Measurements from ENCODE around the gene SLCO3A1.

SLCO3A1 gene

DNA sequence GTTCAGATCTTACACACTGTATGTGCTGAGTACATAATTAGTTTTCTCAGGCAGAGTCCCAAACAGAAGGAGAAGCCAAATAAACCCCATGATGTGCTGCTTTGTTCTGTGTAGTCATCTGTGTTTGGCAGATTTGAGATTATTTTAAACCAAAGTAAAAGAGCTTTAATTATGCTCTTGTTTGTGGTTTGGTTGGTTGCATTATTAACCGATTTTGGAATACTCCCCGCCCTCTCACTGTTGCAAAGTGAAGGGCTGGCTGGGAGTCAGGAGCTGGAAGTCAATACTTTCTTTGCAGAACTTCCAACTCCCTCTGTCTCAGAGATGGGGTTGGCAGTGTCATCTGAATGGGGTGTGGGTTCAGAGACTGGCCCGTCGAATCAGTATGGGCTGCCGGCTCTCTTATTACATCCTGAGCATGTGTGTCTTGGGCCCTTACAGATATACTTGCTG, 34.4 kb downstream of the SLCO3A1 start:
- Histone ChIP-seq H3K27me3 (ENCODE audit: control insufficient read depth, insufficient read depth, low read length) (no peaks in the 10 kb centered on the region), H3K9ac (ENCODE audit: low read length) (no peak overlapping the region), H3K27ac (ENCODE audit: low read depth, low read length) (no peak overlapping the region), H3K4me3 (ENCODE audit: low read length) (no peak overlapping the region), H3K4me1 (ENCODE audit: control insufficient read depth, insufficient read depth, low read length) (no peaks in the 10 kb centered on the region), H3K36me3 (ENCODE audit: control insufficient read depth, insufficient read depth, low read length) (no peaks in the 10 kb centered on the region)

DNA sequence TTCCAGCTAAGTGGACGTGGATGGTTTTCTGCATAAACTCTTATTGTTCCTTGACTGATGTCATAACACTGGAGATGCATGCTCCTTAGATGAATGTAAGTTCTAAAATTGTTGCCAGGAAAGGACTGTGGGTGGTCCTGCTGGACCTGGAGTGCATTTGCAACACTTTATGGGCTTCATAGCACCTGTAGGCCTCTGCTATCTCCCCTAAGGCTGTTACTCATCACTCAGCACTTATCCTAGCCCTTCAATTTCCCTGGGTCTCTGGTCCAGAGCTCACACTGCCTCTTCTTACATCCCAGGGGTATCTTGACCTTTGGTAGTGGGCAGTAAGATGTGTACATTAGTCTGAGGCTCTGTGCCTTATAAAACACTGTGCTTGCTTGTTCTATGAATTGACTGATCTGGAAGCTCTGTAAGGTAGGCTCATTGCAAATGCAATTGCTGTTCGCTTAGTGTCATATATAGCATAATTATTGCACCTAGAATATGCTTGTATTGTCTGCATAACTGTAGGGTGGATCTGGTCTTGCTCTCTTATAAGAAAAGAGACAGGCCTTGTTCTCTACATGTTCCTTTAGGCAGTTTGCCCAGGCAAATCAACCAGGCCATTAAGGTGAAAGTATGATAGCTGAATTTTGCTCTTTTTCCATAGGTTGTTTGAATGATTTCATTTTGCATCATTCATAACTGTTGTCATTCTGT, 35.8 kb downstream of the SLCO3A1 start:
- Histone ChIP-seq H3K4me3 (ENCODE audit: low read length) (no peak overlapping the region), H3K4me1 (ENCODE audit: control insufficient read depth, insufficient read depth, low read length) (no peaks in the 10 kb centered on the region), H3K36me3 (ENCODE audit: control insufficient read depth, insufficient read depth, low read length) (no peaks in the 10 kb centered on the region), H3K27ac (ENCODE audit: low read depth, low read length) (no peak overlapping the region), H3K27me3 (ENCODE audit: control insufficient read depth, insufficient read depth, low read length) (no peaks in the 10 kb centered on the region), H3K9ac (ENCODE audit: low read length) (no peak overlapping the region)

DNA sequence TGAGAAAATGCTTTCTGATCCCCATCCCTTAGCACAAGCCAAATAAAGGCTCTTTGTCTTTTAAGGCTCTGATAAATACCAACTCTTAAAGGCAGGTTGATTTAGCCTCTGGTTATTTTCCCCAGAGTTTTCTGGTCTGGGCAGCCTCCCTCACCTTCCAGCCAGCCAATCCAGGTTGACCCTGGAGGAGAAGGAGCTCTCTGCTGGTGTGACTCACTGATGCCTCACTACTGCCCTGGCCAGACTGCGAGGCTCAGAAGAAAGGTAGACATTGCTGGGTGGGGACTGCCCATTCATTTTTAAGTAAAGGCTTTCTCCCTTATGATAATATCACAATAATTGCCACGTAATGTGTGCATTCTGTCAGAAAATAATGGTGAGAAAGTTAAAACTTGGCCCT, 37.1 kb downstream of the SLCO3A1 start:
- H3K27me3 ChIP-seq (ENCODE audit: control insufficient read depth, insufficient read depth, low read length) = no peaks in the 10 kb centered on the region
- no peak overlapping the region for H3K27ac ChIP-seq (ENCODE audit: low read depth, low read length)
- no peak overlapping the region for H3K4me3 ChIP-seq (ENCODE audit: low read length)
- H3K36me3 ChIP-seq (ENCODE audit: control insufficient read depth, insufficient read depth, low read length) = no peaks in the 10 kb centered on the region
- H3K4me1 ChIP-seq (ENCODE audit: control insufficient read depth, insufficient read depth, low read length) = no peaks in the 10 kb centered on the region
- H3K9ac ChIP-seq (ENCODE audit: low read length) = no peak overlapping the region

DNA sequence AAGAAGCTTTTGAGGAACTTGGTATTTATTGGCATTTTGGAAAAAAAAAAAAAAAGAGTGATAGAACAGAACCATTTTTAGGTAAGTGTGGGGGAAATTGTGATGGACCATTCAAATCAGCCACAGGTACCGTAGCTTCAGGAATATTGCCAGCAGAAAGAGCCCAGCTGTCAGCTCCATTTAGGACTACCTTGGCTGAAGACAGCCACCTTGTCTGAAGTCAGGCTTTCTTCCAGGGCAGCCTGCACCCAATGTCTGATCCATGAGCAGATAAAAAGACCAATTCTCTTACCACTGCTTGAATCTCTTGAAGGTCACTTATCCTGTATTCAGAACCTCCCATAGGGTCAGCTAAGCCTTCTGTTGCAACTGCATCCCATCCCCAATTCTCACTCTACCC, 37.6 kb downstream of the SLCO3A1 start:
- Histone ChIP-seq H3K4me3 (ENCODE audit: low read length) (no peak overlapping the region), H3K36me3 (ENCODE audit: control insufficient read depth, insufficient read depth, low read length) (no peaks in the 10 kb centered on the region), H3K27ac (ENCODE audit: low read depth, low read length) (no peak overlapping the region), H3K9ac (ENCODE audit: low read length) (no peak overlapping the region), H3K4me1 (ENCODE audit: control insufficient read depth, insufficient read depth, low read length) (no peaks in the 10 kb centered on the region), H3K27me3 (ENCODE audit: control insufficient read depth, insufficient read depth, low read length) (no peaks in the 10 kb centered on the region)

DNA sequence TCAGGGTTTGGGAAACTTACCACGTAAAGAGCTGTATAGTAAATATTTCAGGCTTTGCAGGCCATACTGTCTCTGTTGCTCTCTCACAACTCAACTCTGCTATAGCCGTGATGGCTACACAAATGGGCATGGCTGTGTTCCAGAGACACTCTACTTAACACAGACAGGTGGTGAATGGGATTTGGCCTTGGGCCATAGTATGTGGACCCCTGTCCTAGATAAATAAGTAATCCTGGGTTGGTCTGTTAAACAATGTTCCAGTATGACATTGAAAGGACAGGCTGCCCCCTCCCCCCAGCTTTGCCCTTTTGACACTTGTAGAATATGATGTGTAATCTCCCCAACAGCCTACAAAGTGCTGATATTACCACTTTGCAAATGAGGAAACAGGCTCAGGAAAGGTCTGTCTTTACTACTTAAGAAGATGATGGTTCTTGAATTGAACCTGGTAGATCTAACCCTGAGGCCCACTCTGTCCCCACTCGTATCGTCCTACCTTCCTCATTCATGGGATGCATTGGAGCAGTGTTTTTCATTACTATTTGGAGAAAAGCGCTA, 38.4 kb downstream of the SLCO3A1 start:
- H3K27ac ChIP-seq (ENCODE audit: low read depth, low read length) = no peak overlapping the region
- no peaks in the 10 kb centered on the region for H3K36me3 ChIP-seq (ENCODE audit: control insufficient read depth, insufficient read depth, low read length)
- H3K4me3 ChIP-seq (ENCODE audit: low read length) = no peak overlapping the region
- H3K4me1 ChIP-seq (ENCODE audit: control insufficient read depth, insufficient read depth, low read length) = no peaks in the 10 kb centered on the region
- no peaks in the 10 kb centered on the region for H3K27me3 ChIP-seq (ENCODE audit: control insufficient read depth, insufficient read depth, low read length)
- no peak overlapping the region for H3K9ac ChIP-seq (ENCODE audit: low read length)

DNA sequence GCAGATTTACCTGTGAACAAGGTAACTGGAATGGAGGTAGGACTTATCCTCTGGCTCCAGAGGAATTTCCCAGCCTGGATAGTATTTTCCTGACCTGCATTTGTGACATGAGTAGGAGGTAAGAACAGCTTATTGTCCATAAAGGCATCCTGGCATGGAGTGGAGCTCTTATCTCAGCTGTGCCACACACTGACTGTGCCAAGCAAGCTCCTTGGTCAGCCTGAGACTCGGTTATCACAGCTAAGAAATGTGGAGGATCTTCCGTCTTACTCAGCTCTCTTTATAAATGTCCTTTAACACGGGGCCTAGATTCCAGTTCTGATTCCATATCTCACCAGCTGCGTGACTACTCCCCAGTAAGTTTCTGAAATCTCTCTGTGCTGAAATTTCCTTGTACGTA, 38.9 kb downstream of the SLCO3A1 start:
- H3K27ac ChIP-seq (ENCODE audit: low read depth, low read length) = no peak overlapping the region
- H3K9ac ChIP-seq (ENCODE audit: low read length) = no peak overlapping the region
- H3K36me3 ChIP-seq (ENCODE audit: control insufficient read depth, insufficient read depth, low read length) = no peaks in the 10 kb centered on the region
- no peaks in the 10 kb centered on the region for H3K4me1 ChIP-seq (ENCODE audit: control insufficient read depth, insufficient read depth, low read length)
- no peaks in the 10 kb centered on the region for H3K27me3 ChIP-seq (ENCODE audit: control insufficient read depth, insufficient read depth, low read length)
- no peak overlapping the region for H3K4me3 ChIP-seq (ENCODE audit: low read length)

DNA sequence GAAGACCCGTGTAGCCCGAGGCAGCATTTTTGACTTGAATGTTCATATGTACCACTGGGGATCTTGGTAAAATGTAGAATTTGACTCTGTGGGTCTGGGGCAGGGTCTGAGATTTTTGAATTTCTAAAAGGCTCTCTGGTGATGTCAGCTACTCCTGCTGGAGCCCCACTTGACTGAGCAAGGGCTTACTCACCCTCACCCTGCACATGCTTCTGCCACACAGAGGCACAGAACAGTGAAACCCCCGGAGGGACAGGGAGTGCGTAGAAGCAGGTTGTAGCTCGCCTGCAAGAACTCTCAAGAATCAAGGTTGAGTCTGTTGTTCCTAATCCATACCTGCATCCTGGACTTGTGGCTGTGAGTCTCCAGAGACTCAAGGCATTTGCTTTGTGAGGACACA, 41.1 kb downstream of the SLCO3A1 start:
- no peaks in the 10 kb centered on the region for H3K27me3 ChIP-seq (ENCODE audit: control insufficient read depth, insufficient read depth, low read length)

DNA sequence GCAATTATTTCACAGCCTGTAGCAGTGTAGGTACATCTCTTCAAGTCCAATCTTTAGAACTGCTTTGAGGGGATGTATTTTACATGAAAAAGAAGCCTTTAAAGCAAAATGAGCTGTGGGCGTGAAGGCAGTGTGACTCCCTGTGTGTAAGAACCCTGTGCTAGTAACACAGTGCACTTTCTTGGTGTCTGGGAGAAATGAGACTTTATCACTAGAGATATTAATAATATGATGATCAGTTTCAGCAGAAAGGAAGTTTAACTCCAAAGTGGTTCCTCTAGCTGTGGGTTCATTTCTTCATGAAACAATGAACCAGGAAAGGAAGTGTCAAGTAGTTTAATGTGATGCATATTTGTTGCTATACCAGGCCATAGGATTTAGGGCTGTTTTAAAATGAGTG, 41.5 kb downstream of the SLCO3A1 start:
- no peak overlapping the region for H3K9ac ChIP-seq (ENCODE audit: low read length)
- H3K36me3 ChIP-seq (ENCODE audit: control insufficient read depth, insufficient read depth, low read length) = no peaks in the 10 kb centered on the region
- H3K4me3 ChIP-seq (ENCODE audit: low read length) = no peak overlapping the region
- no peak overlapping the region for H3K27ac ChIP-seq (ENCODE audit: low read depth, low read length)
- no peaks in the 10 kb centered on the region for H3K27me3 ChIP-seq (ENCODE audit: control insufficient read depth, insufficient read depth, low read length)
- H3K4me1 ChIP-seq (ENCODE audit: control insufficient read depth, insufficient read depth, low read length) = no peaks in the 10 kb centered on the region

More for the DNA sequence above, 41.1 kb downstream of the SLCO3A1 start:
- Histone ChIP-seq H3K9ac (ENCODE audit: low read length) (no peak overlapping the region), H3K4me1 (ENCODE audit: control insufficient read depth, insufficient read depth, low read length) (no peaks in the 10 kb centered on the region), H3K36me3 (ENCODE audit: control insufficient read depth, insufficient read depth, low read length) (no peaks in the 10 kb centered on the region), H3K4me3 (ENCODE audit: low read length) (no peak overlapping the region), H3K27ac (ENCODE audit: low read depth, low read length) (no peak overlapping the region)

DNA sequence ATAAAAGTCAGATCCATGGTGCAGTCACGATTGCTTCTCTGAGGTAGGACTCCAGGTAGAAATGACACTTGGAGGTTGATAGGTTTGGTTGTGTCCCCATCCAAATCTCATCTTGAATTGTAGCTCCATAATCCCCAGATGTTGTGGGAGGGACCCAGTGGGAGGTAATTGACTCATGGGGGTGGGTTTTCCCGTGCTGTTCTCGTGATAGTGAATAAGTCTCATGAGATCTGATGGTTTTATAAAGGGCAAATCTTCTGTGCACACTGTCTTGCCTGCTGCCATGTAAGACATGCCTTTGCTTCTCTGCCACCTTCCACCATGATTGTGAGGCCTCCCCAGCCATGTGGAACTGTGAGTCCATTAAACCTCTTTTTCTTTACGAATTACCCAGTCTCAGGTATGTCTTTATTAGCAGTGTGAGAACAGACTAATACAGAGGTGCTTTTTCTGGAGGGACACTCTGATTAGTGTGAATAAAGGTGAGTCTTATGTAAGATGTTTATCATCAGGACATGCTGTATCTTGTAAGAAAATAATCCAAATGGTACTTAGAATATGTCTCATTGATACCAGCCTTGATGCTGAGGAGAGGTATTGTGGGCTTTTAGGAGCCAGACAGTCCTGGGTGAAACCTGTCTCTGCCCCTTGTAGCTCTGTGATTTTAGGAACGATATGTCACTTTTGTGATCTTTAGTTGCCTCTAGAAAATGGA, 43.0 kb downstream of the SLCO3A1 start:
- Histone ChIP-seq H3K27me3 (ENCODE audit: control insufficient read depth, insufficient read depth, low read length) (no peaks in the 10 kb centered on the region), H3K4me1 (ENCODE audit: control insufficient read depth, insufficient read depth, low read length) (no peaks in the 10 kb centered on the region), H3K36me3 (ENCODE audit: control insufficient read depth, insufficient read depth, low read length) (no peaks in the 10 kb centered on the region), H3K4me3 (ENCODE audit: low read length) (no peak overlapping the region), H3K9ac (ENCODE audit: low read length) (no peak overlapping the region), H3K27ac (ENCODE audit: low read depth, low read length) (no peak overlapping the region)

DNA sequence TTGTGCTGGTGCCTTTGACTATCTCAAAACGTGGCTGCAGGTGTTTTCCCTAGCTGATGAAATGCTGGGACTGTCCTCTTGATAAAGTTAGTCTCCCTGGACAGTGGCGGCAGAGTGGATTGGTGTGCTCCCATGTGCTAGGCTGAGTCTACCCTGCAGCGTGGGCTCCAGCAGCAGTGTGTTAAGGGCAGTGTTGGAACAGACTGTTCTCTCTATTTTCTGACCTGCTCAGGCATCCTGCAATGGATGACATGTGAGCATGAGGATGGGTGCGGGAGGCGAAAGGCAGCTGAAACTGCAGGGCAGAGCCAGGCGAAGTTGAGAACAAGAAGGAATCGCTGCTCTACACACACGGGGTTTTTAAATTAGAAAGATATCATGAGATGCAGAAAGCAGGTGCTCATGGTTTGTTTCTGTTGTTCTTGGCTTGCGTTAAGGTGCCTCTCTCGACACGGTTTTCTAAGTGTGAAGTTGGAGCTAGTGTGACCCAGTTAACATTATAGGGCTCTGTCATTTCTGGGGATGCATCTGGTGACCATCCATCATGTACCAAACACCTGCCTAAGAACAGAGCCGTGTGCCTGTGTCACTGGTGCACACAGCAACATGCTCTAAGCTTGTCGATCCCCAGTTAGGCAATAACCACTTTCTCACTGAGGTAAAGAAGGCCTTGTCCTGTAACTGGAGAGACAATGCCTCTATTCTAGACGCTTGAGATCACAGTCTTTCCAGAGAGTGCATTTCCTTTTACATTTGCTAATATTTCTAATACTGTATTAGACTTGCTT, 44.3 kb downstream of the SLCO3A1 start:
- H3K9ac ChIP-seq (ENCODE audit: low read length) = no peak overlapping the region
- no peaks in the 10 kb centered on the region for H3K36me3 ChIP-seq (ENCODE audit: control insufficient read depth, insufficient read depth, low read length)
- H3K4me3 ChIP-seq (ENCODE audit: low read length) = no peak overlapping the region
- H3K4me1 ChIP-seq (ENCODE audit: control insufficient read depth, insufficient read depth, low read length) = no peaks in the 10 kb centered on the region
- no peaks in the 10 kb centered on the region for H3K27me3 ChIP-seq (ENCODE audit: control insufficient read depth, insufficient read depth, low read length)
- H3K27ac ChIP-seq (ENCODE audit: low read depth, low read length) = no peak overlapping the region

DNA sequence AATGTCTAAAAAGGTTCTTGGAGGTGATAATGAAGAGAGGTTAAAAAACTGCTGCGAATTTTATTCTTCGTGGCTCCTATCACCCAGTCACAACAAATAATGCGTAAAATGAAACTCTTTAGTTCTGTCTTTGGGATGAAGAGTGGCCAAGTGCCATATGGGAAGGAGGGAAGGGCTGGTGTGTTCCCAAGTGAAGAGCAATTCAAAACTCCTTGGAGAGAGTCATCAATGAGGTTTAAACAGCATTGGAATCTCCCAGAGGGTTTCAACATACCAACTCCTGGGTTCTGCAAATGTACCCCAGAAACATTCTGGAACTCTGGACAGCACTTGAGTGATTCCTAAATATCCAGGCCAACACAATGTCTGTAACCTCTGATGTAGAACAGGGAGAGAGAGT, 45.3 kb downstream of the SLCO3A1 start:
- no peaks in the 10 kb centered on the region for H3K36me3 ChIP-seq (ENCODE audit: control insufficient read depth, insufficient read depth, low read length)
- no peaks in the 10 kb centered on the region for H3K4me1 ChIP-seq (ENCODE audit: control insufficient read depth, insufficient read depth, low read length)
- no peak overlapping the region for H3K9ac ChIP-seq (ENCODE audit: low read length)
- no peak overlapping the region for H3K4me3 ChIP-seq (ENCODE audit: low read length)
- H3K27me3 ChIP-seq (ENCODE audit: control insufficient read depth, insufficient read depth, low read length) = no peaks in the 10 kb centered on the region
- no peak overlapping the region for H3K27ac ChIP-seq (ENCODE audit: low read depth, low read length)

DNA sequence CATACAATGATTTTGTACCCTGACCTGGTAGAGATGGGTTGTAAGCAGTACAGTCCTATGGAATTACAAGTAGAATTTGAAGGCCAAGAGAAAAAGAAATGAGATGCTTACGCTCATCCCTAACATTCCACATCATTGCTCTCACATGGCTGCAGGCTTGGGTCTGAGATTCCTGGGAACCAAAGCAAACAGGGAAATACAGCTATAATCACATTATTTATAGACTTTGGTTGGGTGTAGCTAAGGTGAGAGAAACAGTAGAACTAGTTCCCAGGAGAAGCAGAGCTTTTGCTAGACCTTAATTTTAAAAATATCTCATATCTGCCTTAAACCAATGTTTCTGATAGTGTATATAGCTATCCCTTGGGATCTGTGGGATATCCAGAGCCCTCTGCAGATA, 51.4 kb downstream of the SLCO3A1 start:
- no peak overlapping the region for H3K9ac ChIP-seq (ENCODE audit: low read length)

More for the DNA sequence above, 51.4 kb downstream of the SLCO3A1 start:
- no peaks in the 10 kb centered on the region for H3K4me1 ChIP-seq (ENCODE audit: control insufficient read depth, insufficient read depth, low read length)
- H3K4me3 ChIP-seq (ENCODE audit: low read length) = no peak overlapping the region
- no peaks in the 10 kb centered on the region for H3K36me3 ChIP-seq (ENCODE audit: control insufficient read depth, insufficient read depth, low read length)
- no peak overlapping the region for H3K27ac ChIP-seq (ENCODE audit: low read depth, low read length)
- no peaks in the 10 kb centered on the region for H3K27me3 ChIP-seq (ENCODE audit: control insufficient read depth, insufficient read depth, low read length)

Measured in rectal smooth muscle tissue (tissue), 1 donor.